GM18861 (cell line): Measurements from ENCODE around the gene PSMB11.
"Not testable (repeated sequence)": the region's sequence is repeated elsewhere in the genome, so short reads cannot be mapped to it uniquely, and the experiment has no call there.

ENCODE experiments used
- ATAC-seq: cut with Tn5 transposase; IDR thresholded peaks from one replicate; pipeline ENCODE4 v1.9.1; 2021; ENCODE audit not compliant: unreplicated experiment

The PSMB11 gene

DNA sequence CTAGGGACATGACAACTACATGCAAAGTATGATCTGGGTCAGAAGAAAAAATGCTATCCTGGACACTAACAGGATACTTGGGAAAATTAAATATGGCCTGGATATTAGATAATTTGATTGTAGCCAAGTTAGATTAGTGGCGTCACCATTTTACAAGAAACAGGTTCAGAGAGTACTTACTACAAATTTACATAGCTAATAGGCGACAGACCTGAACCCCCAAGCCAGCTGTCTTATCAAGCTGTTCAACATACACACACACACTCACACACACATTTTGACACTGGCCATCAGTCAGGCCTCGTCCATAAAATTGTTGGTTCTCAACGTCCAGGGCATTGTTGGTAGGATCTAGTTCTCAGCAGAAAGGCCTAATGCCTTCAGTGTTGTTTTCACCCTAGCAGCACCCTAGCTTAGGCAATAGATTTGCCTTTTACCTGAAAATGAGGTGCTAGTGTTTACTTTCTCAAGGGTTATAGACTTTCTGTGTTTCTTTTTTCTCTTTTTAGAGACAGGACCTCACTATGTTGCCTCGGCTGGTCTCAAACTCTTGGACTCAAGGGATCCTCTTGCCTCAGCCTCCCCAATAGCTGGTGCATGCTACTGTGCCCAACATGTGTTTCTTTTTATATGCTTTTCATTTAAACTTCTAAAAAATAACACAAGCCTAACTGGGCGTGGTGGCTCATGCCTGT lies 28.8 kb upstream of the PSMB11 start:
- ATAC-seq = no peak

DNA sequence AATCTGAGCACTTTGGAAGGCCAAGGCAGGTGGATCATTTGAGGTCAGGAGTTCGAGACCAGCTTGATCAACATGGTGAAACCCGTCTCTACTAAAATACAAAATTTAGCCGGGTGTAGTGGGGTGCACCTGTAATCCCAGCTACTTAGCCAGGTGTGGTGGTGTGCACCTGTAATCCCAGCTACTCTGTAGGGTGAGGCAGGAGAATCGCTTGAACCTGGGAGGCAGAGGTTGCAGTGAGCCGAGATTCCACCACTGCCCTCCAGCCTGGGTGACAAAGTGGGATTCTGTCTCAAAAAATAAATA lies 28.3 kb upstream of the PSMB11 start:
- not testable (repeated sequence) for ATAC-seq

DNA sequence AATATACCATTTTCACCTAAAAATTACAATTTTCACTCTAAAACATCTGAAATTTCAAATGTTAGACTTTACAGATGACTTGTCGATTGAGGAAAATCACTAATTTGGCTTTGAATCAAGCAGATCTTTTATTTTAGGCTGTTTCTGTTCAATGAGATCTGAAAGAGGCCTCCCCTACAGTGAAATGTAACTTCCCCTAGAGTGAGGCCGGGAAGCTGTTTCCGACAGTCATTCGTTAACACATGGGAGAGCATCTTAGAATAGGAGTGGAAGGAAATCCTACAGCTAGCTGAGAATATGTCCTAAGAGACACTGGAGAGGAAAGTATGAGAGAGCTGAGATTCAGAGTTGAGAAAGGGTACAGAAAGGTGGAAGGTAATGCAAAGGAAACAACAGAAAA lies 26.4 kb upstream of the PSMB11 start:
- ATAC-seq = no peak

DNA sequence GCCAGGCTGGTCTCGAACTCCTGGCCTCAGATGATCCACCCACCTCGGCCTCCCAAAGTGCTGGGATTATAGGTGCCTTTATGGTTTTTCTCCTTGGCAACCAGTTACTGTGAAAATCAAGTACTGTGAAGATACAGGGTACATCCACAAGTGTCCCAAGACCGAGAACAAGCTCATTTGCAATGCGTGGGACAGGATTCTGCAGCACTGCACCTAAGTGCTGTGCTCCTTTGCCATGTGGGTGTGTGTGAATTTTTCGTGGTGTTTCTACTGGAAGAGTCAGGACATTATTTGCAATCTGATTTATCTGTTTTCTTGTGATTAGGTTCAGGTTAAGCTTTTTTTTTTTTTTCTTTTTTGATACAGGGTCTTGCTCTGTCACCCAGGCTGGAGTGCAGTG lies 24.9 kb upstream of the PSMB11 start:
- ATAC-seq = no peak

DNA sequence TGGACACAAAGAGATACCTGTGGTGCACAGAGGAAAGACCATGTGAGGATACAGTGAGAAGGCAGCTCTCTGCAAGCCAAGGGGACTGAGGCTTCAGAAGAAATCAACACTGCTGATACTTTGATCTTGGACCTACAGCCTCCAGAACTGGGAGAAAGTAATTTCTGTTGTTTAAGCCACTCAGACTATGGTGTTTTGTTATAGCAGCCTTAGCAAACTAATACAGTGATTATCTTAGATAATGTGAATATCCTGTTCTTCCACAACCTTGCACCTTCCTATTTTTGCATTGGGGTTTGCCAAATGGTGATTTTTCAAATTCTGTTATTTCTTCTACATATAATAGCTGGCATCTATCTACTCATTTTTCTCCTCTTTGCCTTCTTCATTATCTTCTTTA lies 23.9 kb upstream of the PSMB11 start:
- ATAC-seq = no peak

DNA sequence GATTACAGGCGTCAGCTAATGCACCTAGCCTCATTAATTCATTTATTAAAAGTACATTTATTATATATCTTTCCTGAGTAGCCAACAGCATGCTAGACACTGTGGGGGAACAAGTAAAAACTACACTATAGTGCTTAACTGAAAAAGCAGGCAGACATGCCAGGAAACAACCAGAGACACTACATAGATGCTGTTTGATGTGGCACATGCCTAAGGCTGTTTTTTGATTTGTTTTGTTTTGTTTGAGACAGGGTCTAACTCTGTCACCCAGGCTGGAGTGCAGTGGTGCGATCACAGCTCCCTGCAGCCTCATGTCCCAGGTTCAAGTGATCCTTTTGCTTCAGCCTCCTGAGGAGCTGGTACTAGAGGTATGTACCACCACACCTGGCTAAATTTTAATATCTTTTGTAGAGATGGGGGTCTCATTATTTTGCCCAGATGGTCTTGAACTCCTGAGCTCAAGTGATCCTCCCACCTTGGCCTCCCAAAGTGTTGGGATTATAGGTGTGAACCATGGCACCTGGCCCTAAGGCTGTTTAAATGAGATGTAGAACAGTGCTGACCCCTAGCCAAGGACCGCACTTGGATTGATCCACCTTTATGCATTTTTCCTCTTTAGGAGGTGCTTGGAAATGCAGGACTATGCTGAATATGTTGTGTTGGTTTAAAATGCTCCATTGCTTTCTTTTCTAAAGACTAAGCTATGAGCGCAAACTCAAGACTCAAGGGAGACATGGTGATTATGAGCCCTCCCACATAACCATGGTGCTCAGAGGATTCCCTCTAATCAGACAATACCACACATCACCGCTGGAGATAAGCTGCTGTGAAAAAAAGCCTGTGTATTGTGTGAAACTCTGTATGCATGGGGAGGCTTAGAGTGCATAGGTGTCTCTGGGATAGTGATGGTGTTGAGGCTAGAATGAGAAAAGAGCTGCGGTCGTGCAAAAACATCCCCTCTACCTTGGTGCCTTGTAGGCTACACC lies 21.6 kb upstream of the PSMB11 start:
- no peak for ATAC-seq

DNA sequence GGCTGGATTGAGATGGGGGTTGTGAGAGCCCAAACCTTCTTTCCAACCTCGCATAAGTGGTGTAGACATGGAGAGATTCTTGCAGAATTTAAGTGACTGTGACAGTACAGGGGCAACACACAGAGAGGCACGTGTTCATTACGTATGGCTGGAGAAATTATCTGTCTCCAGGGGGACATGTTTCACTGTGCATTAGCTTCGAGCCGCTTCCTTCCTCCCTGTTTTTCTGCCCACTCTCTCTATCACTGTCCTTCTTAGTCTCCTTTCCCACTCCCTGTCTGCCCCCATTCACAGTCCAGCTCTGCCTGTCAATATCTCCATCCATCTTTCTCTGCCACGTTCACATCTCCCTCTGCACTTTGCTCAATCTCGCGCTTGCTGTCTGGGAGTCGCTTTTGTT lies 20.6 kb upstream of the PSMB11 start:
- ATAC-seq = no peak

DNA sequence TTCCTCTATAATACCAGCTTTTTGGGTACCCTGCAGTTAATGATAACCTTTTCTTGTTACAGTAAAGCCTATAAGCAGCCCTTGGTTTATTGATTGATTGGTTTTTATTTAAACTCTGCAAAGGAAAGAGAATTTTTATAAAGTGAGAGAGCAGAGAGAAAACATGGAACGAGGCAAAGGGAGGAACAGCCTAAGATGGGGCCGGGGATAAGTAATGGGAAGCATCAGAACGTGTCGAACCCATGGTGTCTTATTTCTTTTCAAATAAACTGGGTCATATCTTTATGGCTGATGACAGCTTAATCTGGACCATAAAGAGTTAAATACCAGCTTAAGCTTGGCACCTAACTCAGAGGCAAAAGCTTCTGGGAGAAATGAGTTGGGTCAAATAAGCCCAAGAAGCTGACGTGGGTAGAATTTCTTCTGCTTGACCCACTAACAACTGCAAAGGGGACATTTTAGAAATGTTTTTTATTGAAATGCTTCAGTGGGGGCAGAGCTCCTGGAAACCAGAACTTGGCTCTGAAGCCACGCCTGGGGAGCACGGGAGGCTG lies 20.0 kb upstream of the PSMB11 start:
- no peak for ATAC-seq

DNA sequence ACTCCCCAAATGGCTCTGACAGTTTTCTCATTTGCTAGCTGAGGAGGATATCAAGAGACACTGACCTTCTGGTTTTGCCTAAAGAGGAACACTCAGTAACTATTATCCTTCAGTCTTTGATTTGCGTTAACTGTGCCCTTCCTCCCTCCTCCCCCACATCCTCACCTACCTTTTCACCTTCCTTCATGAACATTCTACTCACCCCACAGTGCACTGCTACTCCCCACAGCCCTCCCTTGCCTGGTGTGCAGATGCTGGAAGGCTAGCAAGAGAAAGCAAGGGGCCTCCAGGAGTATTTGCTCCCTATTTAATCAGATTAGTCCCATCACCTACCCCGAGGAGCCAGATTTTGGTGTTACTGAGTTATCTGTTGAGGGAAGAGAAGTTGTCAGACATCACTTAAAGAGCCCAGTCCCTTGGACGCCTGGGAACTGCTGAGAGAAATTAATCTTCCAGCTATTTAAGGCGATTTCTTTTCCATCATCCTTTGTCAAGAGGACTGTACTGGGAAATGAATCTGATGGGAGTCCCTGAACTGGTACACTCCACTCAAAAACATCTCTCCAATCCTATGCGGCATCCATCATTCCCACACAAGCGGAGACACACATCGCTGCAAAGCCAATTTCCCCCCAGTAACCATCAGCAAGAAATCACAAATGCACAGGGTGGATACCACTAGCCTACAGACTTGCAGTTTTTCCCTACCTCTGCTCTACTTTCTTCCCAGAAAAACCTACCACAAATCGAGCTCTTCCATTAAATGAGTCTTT lies 18.8 kb upstream of the PSMB11 start:
- no peak for ATAC-seq

DNA sequence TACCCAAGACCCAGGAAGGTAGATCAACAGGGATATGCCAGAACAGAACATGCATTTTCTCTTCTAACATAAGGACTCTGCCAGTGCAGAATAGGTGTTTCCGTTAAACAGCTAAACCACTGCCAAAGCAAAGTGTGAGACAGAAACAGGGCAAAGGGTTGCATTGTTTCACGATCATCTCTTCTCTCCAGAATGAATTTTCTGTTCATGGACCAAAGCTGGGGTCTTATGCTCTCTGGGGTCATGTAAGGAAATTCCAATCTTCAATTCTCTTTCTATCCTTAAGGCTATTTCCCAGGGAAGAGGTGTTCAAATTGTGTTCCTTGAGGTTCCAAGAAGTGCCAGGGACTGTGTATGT lies 18.2 kb upstream of the PSMB11 start:
- ATAC-seq = no peak

DNA sequence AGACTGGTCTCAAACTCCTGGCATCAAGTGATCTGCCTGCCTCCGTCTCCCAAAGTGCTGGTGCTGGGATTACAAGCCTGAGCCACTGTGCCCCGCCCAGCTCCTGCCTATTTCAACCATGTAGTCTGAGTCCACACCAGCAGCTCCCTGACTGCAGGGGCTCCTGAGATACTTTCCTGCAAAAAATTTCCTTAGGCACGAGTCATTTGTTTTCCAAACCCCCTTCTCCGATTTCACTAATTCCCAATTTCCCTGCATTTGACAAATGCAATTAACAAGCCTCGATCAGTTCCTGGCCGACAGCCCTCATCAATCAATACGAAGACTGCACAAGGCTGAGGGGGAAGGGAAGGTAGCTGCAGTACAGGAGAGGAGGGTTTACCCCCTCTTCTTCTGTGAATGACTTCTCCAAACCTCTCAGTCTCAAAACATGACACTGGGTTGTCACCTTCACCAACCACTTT lies 17.4 kb upstream of the PSMB11 start:
- no peak for ATAC-seq

DNA sequence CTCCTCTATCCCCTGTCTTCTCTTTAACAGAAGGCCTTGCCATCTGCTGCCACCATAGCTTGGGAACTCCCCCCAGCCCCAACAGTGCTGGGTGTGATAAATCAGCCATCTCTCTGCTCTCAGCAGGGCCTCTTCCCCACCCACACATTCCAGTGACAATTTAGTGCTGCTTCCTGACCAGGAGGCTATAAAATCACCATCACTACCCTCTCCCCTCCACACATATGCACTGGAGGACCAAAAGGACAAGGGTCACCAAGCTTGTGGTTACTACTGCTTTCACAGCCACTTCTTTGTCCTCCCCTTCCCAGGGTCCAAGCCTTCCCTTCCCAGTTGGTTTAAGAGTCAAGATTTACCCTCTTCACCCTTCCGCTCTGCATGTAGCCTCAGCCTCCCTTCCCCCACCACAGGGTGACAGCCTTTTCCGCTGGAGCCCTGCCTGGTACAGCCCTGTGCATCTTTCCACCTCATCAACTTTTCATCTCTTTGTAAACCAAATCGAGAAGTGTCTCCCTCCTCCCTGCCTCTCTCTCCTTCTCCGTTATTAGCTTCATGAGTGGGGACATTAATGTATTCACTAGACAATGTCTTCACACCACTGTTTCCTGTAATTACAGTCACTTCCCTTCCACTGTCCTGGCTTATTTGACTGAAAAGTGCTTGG lies 16.7 kb upstream of the PSMB11 start:
- no peak for ATAC-seq

DNA sequence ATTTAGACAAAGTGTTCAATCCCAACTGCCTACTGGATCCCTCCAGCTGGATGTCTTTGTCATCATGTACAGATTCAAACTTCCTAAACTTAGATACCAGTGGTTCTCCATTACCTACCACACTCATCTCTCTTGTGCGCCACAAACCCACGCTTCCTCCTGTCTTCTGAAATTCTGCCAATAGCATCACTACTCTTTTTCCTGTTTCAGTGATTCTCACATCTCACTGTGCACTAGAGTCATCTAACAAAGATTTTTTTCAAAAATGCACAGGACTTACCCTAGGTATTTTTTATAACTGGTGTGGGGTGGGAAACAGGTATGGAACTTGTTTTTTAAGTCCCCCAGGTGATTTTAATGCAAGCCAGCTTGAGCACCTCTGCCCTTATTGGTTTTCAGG lies 13.2 kb upstream of the PSMB11 start:
- ATAC-seq = no peak

DNA sequence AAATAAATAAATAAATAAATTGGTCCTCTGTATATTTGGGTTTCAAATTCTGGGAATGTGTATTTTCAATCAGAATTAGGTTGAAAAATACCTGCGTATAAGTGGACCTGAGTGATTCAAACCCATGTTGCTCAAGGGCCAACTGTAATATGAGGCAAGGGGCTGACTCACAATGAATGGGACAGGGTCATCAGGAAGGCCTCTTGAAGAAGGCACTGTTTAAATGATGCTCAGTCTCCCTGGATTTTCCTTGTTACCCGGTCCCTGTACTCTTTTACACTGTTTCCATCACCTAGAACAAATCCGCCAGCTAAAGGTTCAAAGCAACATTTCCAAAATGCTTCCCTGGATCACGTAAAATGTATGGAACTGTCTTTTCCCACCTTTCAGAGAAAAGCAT lies 11.1 kb upstream of the PSMB11 start:
- ATAC-seq = no peak

DNA sequence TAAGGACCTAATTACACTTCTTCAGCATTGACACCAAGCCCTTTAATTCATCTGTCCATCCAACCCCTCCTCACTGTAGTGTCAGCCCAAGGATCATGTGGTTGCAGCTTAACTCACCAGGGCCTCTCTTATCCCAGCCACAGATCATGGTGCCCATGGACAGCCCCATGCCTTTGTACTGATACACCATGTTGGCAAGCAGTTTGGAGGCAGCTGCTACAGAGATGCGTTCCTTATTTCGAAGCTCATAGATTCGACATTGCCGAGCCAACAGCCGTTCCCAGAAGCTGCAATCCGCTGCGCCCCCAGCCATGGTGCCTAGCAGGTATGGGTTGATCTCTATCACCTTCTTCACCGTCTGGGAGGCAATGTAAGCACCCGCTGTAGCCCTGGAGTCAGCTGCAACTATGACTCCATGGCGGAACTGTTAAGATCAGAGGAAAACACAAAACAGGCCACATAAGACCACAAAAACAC lies 8.7 kb upstream of the PSMB11 start:
- ATAC-seq = no peak

DNA sequence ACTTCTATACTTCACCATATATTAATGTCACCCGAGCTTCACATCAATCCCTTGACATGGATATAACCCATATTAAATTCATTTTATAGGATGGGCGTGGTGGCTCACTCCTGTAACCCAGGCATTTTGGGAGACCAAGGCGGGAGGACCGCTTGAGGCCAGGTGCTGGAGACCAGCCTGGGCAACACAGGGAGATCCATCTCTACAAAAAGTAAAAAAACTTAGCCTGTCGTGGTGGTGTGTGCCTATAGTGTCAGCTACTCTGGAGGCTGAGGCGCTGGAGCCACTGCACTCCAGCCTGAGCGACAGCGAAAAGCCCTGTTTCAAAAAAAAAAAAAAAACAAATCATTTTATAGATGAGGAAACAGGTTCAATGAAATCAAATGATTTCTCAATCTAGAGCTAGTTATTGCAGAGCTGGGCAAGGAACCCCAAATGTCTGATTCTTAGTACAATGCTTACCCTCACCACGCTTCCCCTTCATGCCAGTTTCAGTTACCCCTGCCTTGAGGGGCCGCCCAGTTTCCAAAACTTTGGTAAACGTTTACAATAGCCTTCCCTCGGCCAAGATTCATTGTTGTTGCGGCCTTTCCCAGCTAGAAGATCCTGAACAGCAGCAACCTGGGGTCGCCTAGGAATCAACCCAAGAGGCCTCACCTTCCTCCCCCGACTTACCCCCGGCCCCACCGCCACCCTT lies 8.1 kb upstream of the PSMB11 start:
- ATAC-seq = no peak

DNA sequence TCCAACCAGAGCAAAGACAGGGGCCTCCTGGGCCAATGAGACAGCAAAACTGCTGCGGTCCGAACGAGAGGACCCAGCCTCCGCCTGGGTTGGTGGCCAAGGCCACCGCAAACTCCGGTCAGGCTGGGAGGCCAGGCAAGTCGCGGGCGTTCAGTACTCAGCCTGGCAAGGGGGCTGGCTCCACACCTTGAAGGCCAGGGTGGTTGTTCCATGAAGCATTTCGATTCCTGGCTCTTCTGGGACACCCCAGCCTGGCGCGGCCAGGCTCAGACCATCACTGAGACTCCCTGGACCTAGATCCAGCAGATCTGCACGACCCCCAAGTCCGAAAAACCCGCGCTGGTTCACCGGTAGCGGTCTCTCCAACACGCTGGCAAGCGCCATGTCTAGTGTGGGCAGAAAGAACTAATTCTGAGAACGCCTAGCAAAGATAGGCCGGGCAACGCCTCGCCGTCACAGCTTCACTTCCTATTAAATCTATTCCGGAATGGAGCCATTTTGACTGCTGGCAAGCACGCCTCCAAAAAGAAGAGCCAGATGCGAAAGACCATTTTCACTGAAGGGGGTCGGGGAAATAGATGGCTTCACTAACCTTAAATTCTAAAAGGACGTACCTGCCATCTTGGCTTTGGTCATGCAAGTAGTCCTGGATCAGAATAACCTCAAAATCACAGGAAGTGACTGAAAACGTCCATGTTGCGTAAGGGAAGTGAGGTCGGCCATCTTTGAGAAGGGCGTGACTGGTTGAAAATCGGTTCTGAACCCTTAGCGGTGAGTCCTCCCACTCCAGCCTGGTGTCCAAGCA lies 7.3 kb upstream of the PSMB11 start, which contains the start of gene PSMB5:
Gene PSMB5 (minus strand): TSS at position 403 of the 805 bp plus-strand sequence. CDS start 19 bp downstream, at position 384.
- peak; percentile 85 for ATAC-seq

DNA sequence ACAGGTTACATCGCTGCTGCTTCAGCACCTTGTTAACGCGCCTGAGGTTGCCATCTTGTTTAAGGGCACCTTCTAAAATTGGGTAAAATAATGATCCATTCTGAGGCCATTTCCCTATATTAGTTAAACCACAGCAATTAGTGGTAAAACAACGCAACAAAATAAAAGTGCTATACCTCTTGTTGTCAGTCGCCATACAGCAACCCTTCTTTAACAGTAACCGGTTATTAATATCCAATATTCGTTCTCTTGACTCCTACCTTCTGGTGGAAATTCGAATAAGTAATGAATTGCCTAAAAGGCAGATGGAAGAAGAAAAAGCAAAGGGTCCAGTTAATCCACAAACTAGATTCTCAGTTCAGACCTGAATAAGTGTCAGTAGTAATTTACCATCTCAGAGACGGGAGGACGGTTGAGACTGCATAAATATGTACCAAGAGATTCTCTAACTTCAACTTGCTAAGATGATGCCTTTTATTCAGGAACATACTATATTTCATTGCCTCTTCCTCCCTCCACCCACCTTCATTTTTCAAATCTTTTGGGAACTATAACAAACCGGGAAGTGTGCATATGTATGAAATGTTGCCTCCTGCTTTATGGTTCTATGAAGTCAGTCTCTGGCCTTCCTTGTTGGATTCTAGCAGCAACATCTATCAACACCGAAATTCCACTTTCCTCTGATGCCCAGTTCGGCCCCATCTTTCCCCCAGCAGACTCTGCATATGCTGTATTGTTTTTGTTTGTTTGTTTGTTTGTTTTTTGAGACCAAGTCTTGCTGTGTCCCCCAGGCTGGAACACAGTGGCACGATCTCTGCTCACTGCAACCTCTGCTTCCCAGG lies 6.5 kb upstream of the PSMB11 start:
- no peak for ATAC-seq
